Activated CD4-positive, alpha-beta T cell treated with anti-CD3 and anti-CD28 coated beads, Interleukin-2, amount 10 ng/mL, durations not matched to agents 7 days and 5 days (primary cell): Measurements from ENCODE around the gene MTCP1. TPM values are rescaled to one million over a fixed set of nuclear protein-coding genes. Genes with fewer than 3 reads are reported as not detected.
A peak's percentile ranks its signal among the peaks of the same experiment; 100 is the strongest.

ENCODE experiments used
- CTCF ChIA-PET: fragments of 350-600 bp; sonication (Branson Sonifier 250); formaldehyde crosslinking; loops from one replicate; lab custom pipeline; 2021; ENCODE audit warnings: antibody characterized with exemption; lab: Charles Lee
- POLR2A ChIA-PET: fragments of 350-600 bp; sonication (Branson Sonifier 250); formaldehyde crosslinking; loops from one replicate; lab custom pipeline; 2021; ENCODE audit warnings: antibody characterized with exemption; lab: Charles Lee
- DNase-seq: peaks from one replicate; pipeline ENCODE4 v3.0.0-alpha.2; 2020
- H3K27ac Mint-ChIP-seq: one replicate; pipeline ENCODE4 v1.8.0; 2021; ENCODE audit warnings: mild to moderate bottlenecking, moderate library complexity, mixed read lengths
- H3K27me3 Mint-ChIP-seq: one replicate; pipeline ENCODE4 v1.8.0; 2021; ENCODE audit warnings: mixed read lengths
- H3K36me3 Mint-ChIP-seq: one replicate; pipeline ENCODE4 v1.8.0; 2021; ENCODE audit warnings: low read depth, mixed read lengths
- H3K4me1 Mint-ChIP-seq: one replicate; pipeline ENCODE4 v1.8.0; 2021; ENCODE audit warnings: mixed read lengths
- H3K4me3 Mint-ChIP-seq: one replicate; pipeline ENCODE4 v1.8.0; 2021; ENCODE audit warnings: mild to moderate bottlenecking, moderate library complexity, mixed read lengths
- H3K9me3 Mint-ChIP-seq: one replicate; pipeline ENCODE4 v1.8.0; 2021; ENCODE audit warnings: mixed read lengths
- total RNA-seq, 2 experiments: library from RNA; stranded (reverse); gene quantifications; one replicate each; pipeline ENCODE4 v1.2.3, GENCODE V29; 2021

Gene MTCP1
- total RNA-seq, 2 experiments from 2014 or later = 18.1 to 19.6 TPM

DNA sequence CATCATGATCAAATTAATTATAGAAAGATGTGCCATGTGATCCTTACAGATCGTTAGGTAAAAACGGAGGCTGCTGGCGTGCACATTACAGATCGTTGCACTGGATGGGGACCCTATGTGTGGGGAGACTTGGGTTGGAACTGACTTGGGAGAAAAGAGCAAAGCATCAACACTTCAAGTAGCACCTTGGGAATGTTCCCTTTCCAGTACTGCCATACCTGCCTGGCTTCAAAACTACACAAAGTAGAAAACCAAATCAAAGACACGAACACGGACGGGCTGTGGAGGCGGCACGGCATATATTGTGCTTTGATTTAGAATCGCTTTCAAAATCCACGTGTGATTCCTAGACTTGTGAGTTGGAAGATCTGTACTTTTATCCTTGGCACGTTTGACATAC lies 898 bp downstream of the MTCP1 start:
- H3K9me3 Mint-ChIP-seq = no peaks in the 10 kb centered on the region
- peak overlapping the region; percentile 77 for H3K4me3 Mint-ChIP-seq
- H3K27ac Mint-ChIP-seq = peak overlapping the region; percentile 92
- peaks cover 58% of the 10 kb centered on the region for H3K4me1 Mint-ChIP-seq
- DNase-seq = no peak
- no peaks in the 10 kb centered on the region for H3K27me3 Mint-ChIP-seq
- peaks cover 25% of the 10 kb centered on the region for H3K36me3 Mint-ChIP-seq
- ChIA-PET CTCF (no interaction called here), POLR2A (no interaction called here)

GRCh38 chrX:155069414-155069813 lies 1.5 kb downstream of the MTCP1 start:
- ChIA-PET CTCF (no interaction called here), POLR2A (no interaction called here)
- Mint-ChIP-seq H3K4me3 (peak overlapping the region; percentile 77), H3K27me3 (no peaks in the 10 kb centered on the region), H3K27ac (no peak overlapping the region), H3K4me1 (peaks cover 56% of the 10 kb centered on the region), H3K9me3 (no peaks in the 10 kb centered on the region), H3K36me3 (peaks cover 25% of the 10 kb centered on the region)
- no peak for DNase-seq

GRCh38 chrX:155068165-155068564 lies 2.8 kb downstream of the MTCP1 start:
- H3K4me1 Mint-ChIP-seq = peaks cover 44% of the 10 kb centered on the region
- peaks cover 13% of the 10 kb centered on the region for H3K36me3 Mint-ChIP-seq
- CTCF ChIA-PET = no interaction called here
- DNase-seq = no peak
- H3K4me3 Mint-ChIP-seq = no peak overlapping the region
- no peak overlapping the region for H3K27ac Mint-ChIP-seq
- no peaks in the 10 kb centered on the region for H3K9me3 Mint-ChIP-seq
- POLR2A ChIA-PET = no interaction called here
- H3K27me3 Mint-ChIP-seq = no peaks in the 10 kb centered on the region

- H3K27ac Mint-ChIP-seq = no peak overlapping the region
These were observed 5.8 kb downstream of the MTCP1 start for GRCh38 chrX:155065035-155065734.

GRCh38 chrX:155061760-155062159 lies 9.2 kb downstream of the MTCP1 start:
- no peaks in the 10 kb centered on the region for H3K9me3 Mint-ChIP-seq
- CTCF ChIA-PET = no interaction called here
- no peak for DNase-seq
- H3K4me3 Mint-ChIP-seq = no peak overlapping the region
- peaks cover 5% of the 10 kb centered on the region for H3K36me3 Mint-ChIP-seq
- H3K27ac Mint-ChIP-seq = no peak overlapping the region
- H3K27me3 Mint-ChIP-seq = no peaks in the 10 kb centered on the region
- POLR2A ChIA-PET = no interaction called here
- H3K4me1 Mint-ChIP-seq = peaks cover 21% of the 10 kb centered on the region

More at GRCh38 chrX:155065035-155065734, 5.8 kb downstream of the MTCP1 start:
- H3K27me3 Mint-ChIP-seq = no peaks in the 10 kb centered on the region
- peaks cover 34% of the 10 kb centered on the region for H3K4me1 Mint-ChIP-seq
- no peak for DNase-seq
- H3K36me3 Mint-ChIP-seq = peaks cover 5% of the 10 kb centered on the region
- H3K4me3 Mint-ChIP-seq = no peak overlapping the region
- CTCF ChIA-PET = interaction anchor here (1.7 kb wide), 1 partner anchor 9 kb away, joined by 4 read pairs; no protein-coding TSS in a partner anchor
- POLR2A ChIA-PET = no interaction called here
- no peaks in the 10 kb centered on the region for H3K9me3 Mint-ChIP-seq

GRCh38 chrX:155056877-155057792 lies 13.8 kb downstream of the MTCP1 start:
- DNase-seq = peak; percentile 42
- ChIA-PET POLR2A (interaction anchor here (0.8 kb wide), 1 partner anchor 30 kb away, joined by 3 read pairs; the partner anchor contains the start of gene FUNDC2), CTCF (interaction anchor here (0.6 to 1.8 kb wide), 4 partner anchors 9 to 26 kb away, joined by 3 to 5 read pairs (median 4); no protein-coding TSS in a partner anchor)
- peak overlapping the region; percentile 68 for H3K27ac Mint-ChIP-seq
- no peaks in the 10 kb centered on the region for H3K27me3 Mint-ChIP-seq
- H3K4me3 Mint-ChIP-seq = peak overlapping the region; percentile 49
- peaks cover 33% of the 10 kb centered on the region for H3K4me1 Mint-ChIP-seq
- H3K36me3 Mint-ChIP-seq = peaks cover 17% of the 10 kb centered on the region
- H3K9me3 Mint-ChIP-seq = no peaks in the 10 kb centered on the region

GRCh38 chrX:155056471-155056870 lies 14.5 kb downstream of the MTCP1 start:
- peak overlapping the region; percentile 68 for H3K27ac Mint-ChIP-seq
- H3K36me3 Mint-ChIP-seq = peaks cover 19% of the 10 kb centered on the region
- POLR2A ChIA-PET = interaction anchor here (0.8 kb wide), 1 partner anchor 30 kb away, joined by 3 read pairs; the partner anchor contains the start of gene FUNDC2
- no peaks in the 10 kb centered on the region for H3K27me3 Mint-ChIP-seq
- no peaks in the 10 kb centered on the region for H3K9me3 Mint-ChIP-seq
- H3K4me3 Mint-ChIP-seq = no peak overlapping the region
- DNase-seq = peak; percentile 18
- peaks cover 37% of the 10 kb centered on the region for H3K4me1 Mint-ChIP-seq
- CTCF ChIA-PET = interaction anchor here (0.6 to 1.8 kb wide), 4 partner anchors 10 to 30 kb away, joined by 3 to 5 read pairs (median 4); partner anchors contain the start of gene FUNDC2

DNA sequence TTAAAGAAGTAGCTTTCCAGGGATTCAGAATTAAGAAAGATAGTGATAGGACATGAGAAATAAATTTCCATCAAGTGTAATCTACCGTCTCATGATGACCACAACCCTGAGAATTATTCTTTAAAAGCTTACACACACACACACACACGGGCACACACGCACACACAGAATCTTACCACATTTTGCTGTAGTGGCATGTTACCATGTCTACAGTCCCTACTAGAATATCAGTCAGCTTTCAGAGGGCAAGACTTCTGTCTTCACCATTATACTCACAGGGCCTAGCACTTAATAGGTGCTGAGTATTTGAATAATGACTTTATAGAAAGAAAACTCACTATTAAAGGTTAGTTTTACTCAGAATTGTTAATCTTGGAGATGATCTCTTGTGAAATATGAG lies 15.4 kb downstream of the MTCP1 start:
- DNase-seq = no peak
- Mint-ChIP-seq H3K36me3 (peaks cover 20% of the 10 kb centered on the region), H3K9me3 (no peaks in the 10 kb centered on the region), H3K4me3 (no peak overlapping the region), H3K27me3 (no peaks in the 10 kb centered on the region), H3K4me1 (peaks cover 46% of the 10 kb centered on the region), H3K27ac (no peak overlapping the region)
- ChIA-PET POLR2A (interaction anchor here (0.7 kb wide), 1 partner anchor 74 kb away, joined by 3 read pairs; no protein-coding TSS in a partner anchor), CTCF (interaction anchor here (0.8 to 1.2 kb wide), 2 partner anchors 9 to 29 kb away, joined by 3 to 5 read pairs; partner anchors contain the start of gene FUNDC2)

DNA sequence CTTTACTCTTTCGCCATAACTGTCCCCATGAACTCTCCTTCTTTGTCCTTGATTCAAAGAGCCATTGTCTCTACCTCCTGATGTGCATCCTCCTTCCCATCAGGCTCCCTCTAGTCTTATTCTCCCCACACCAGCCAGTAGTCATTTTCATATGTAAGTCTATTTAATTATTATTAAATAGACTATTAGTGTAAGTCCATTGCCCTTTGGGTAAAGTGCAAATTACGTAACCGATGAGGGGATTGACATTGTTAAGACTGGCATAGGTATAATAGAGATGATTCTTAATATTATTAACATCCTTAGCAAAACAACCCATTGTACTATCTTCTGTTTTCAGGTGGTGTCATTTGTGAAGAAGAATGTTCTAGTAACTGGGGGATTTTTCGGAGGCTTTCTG lies 16.7 kb downstream of the MTCP1 start:
- no peaks in the 10 kb centered on the region for H3K27me3 Mint-ChIP-seq
- no peak overlapping the region for H3K27ac Mint-ChIP-seq
- H3K4me3 Mint-ChIP-seq = no peak overlapping the region
- H3K9me3 Mint-ChIP-seq = no peaks in the 10 kb centered on the region
- DNase-seq = no peak
- H3K4me1 Mint-ChIP-seq = peaks cover 52% of the 10 kb centered on the region
- peaks cover 20% of the 10 kb centered on the region for H3K36me3 Mint-ChIP-seq
- ChIA-PET POLR2A (no interaction called here), CTCF (no interaction called here)

GRCh38 chrX:155053656-155054055 lies 17.3 kb downstream of the MTCP1 start:
- DNase-seq = no peak
- Mint-ChIP-seq H3K4me3 (no peak overlapping the region), H3K9me3 (no peaks in the 10 kb centered on the region), H3K4me1 (peaks cover 56% of the 10 kb centered on the region), H3K27me3 (no peaks in the 10 kb centered on the region), H3K36me3 (peaks cover 20% of the 10 kb centered on the region), H3K27ac (no peak overlapping the region)
- ChIA-PET CTCF (no interaction called here), POLR2A (no interaction called here)

GRCh38 chrX:155052738-155053498 lies 18.0 kb downstream of the MTCP1 start:
- peak overlapping the region; percentile 13 for H3K27ac Mint-ChIP-seq
- H3K9me3 Mint-ChIP-seq = no peaks in the 10 kb centered on the region
- CTCF ChIA-PET = interaction anchor here (1.0 kb wide), 1 partner anchor 39 kb away, joined by 3 read pairs; no protein-coding TSS in a partner anchor

DNA sequence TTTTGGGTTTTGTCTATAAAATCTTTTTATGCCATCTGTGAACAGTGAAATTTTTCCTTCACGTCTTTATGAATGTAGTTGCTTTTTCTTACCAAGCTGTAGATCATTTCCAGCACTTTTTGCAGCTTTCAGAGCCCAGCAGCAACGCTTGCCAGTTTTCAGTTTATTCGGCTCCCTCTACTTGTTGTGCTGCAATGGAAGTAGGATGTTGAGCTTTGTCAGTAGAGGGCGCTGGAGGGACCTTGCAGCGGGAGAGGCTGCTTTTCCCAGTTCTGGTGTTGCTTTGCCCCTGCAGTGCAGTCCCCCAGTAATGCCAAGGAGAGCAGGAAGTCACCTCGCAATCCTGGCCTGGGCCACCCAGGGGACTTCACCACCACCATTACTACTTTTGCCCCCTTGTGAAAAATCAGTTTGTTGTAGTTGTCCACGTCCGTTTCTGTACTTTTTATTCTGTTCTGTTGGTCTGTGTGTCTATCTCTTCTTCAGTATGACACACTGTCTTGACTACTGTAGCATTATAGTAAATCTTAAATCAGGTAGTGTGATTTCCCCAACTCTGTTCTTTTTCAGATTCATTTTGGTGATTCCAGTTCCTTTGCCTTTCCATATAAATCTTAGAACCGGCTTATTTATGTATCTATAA lies 21.8 kb downstream of the MTCP1 start:
- no peak overlapping the region for H3K27ac Mint-ChIP-seq
- no peaks in the 10 kb centered on the region for H3K27me3 Mint-ChIP-seq
- H3K9me3 Mint-ChIP-seq = no peaks in the 10 kb centered on the region
- H3K4me3 Mint-ChIP-seq = no peak overlapping the region
- peaks cover 34% of the 10 kb centered on the region for H3K4me1 Mint-ChIP-seq
- POLR2A ChIA-PET = no interaction called here
- peak; percentile 54 for DNase-seq
- CTCF ChIA-PET = no interaction called here
- H3K36me3 Mint-ChIP-seq = peaks cover 16% of the 10 kb centered on the region

More at GRCh38 chrX:155052738-155053498, 18.0 kb downstream of the MTCP1 start:
- Mint-ChIP-seq H3K36me3 (peaks cover 20% of the 10 kb centered on the region), H3K27me3 (no peaks in the 10 kb centered on the region), H3K4me1 (peaks cover 55% of the 10 kb centered on the region), H3K4me3 (no peak overlapping the region)
- DNase-seq = no peak
- POLR2A ChIA-PET = no interaction called here
